Neural cell (in vitro differentiated cells): Measurements from ENCODE around the gene DLG2. TPM values are rescaled to one million over a fixed set of nuclear protein-coding genes. Genes with fewer than 3 reads are reported as not detected.

Source experiments
- H2AFZ ChIP-seq: fragments of 200-600, 300-800 bp; sonication (generic), shearing (Covaris generic); 2 replicates; pipeline ENCODE4 v1.6.0; 2014; ENCODE audit warnings: low read depth, mild to moderate bottlenecking, antibody characterized with exemption, low read length, moderate library complexity
- H3F3A ChIP-seq: fragments of 200-600 bp; shearing (Covaris generic); 2 replicates; pipeline ENCODE4 v1.6.1; 2016; ENCODE audit warnings: mild to moderate bottlenecking, moderate library complexity, mixed read lengths, antibody characterized with exemption, low read length; ENCODE audit not compliant: insufficient read depth, poor library complexity, severe bottlenecking
- H3K27ac ChIP-seq: fragments of 200-600, 300-800 bp; sonication (generic), shearing (Covaris generic); 2 replicates; pipeline ENCODE4 v1.5.1; 2014; ENCODE audit warnings: mild to moderate bottlenecking, low read length, moderate library complexity
- H3K27me3 ChIP-seq: fragments of 300-800, 200-600 bp; sonication (generic), shearing (Covaris generic); 2 replicates; pipeline ENCODE4 v1.6.0; 2014; ENCODE audit warnings: mild to moderate bottlenecking, low read depth, low read length, moderate library complexity; ENCODE audit not compliant: insufficient read depth
- H3K36me3 ChIP-seq: fragments of 300-800, 200-600 bp; sonication (generic), shearing (Covaris generic); 2 replicates; pipeline ENCODE4 v1.5.1; 2014; ENCODE audit warnings: mild to moderate bottlenecking, antibody characterized with exemption, low read length, moderate library complexity; ENCODE audit not compliant: insufficient read depth
- H3K4me2 ChIP-seq: fragments of 300-800, 200-600 bp; sonication (generic), shearing (Covaris generic); 2 replicates; pipeline ENCODE4 v1.6.0; 2014; ENCODE audit warnings: mild to moderate bottlenecking, low read length
- H3K4me3 ChIP-seq: fragments of 300-800, 200-600 bp; sonication (generic), shearing (Covaris generic); 2 replicates; pipeline ENCODE4 v1.5.1; 2014; ENCODE audit warnings: mild to moderate bottlenecking, low read length, moderate library complexity
- H3K79me2 ChIP-seq: fragments of 200-600 bp; shearing (Covaris generic); replicated peaks from 2 replicates; pipeline ENCODE4 v1.6.0; 2014; ENCODE audit warnings: mild to moderate bottlenecking, low read length, moderate library complexity; ENCODE audit not compliant: insufficient read depth
- H3K9ac ChIP-seq: fragments of 300-800, 200-600 bp; sonication (generic), shearing (Covaris generic); 2 replicates; pipeline ENCODE4 v1.6.1; 2016; ENCODE audit warnings: mild to moderate bottlenecking, low read length, mixed read lengths
- H3K9me2 ChIP-seq: fragments of 200-600 bp; shearing (Covaris generic); 2 replicates; pipeline ENCODE4 v1.6.1; 2016; ENCODE audit warnings: mild to moderate bottlenecking, low read length, mixed read lengths; ENCODE audit not compliant: insufficient read depth
- H3K9me3 ChIP-seq: fragments of 200-600, 300-800 bp; sonication (generic), shearing (Covaris generic); 2 replicates; pipeline ENCODE4 v1.6.1; 2016; ENCODE audit warnings: mild to moderate bottlenecking, mixed run types, low read length, moderate library complexity, mixed read lengths
- H4K20me1 ChIP-seq: fragments of 200-600 bp; shearing (Covaris generic); 2 replicates; pipeline ENCODE4 v1.6.1; 2016; ENCODE audit warnings: mild to moderate bottlenecking, mixed run types; ENCODE audit not compliant: insufficient read depth
- EP300 ChIP-seq: fragments of 450-650 bp; conservative IDR thresholded peaks from 2 replicates; pipeline ENCODE4 v1.6.1; 2014; ENCODE audit warnings: antibody characterized with exemption, mild to moderate bottlenecking, moderate library complexity; ENCODE audit not compliant: poor library complexity, severe bottlenecking
- EZH2 ChIP-seq: fragments of 200-600, 300-800 bp; shearing (Covaris generic), sonication (generic); IDR thresholded peaks from 2 replicates; pipeline ENCODE4 v1.6.1; 2014; ENCODE audit warnings: antibody characterized with exemption, low read length, borderline replicate concordance, mild to moderate bottlenecking; ENCODE audit not compliant: insufficient read depth, poor library complexity, severe bottlenecking
- MXI1 ChIP-seq: fragments of 450-650 bp; conservative IDR thresholded peaks from 2 replicates; pipeline ENCODE4 v1.6.1; 2014; ENCODE audit warnings: antibody characterized with exemption, mild to moderate bottlenecking; ENCODE audit not compliant: poor library complexity, severe bottlenecking
- POLR2AphosphoS5 ChIP-seq: IDR thresholded peaks from 2 replicates; pipeline ENCODE4 v1.6.1; 2012
- RAD21 ChIP-seq: fragments of 450-650 bp; conservative IDR thresholded peaks from 2 replicates; pipeline ENCODE4 v1.6.1; 2014; ENCODE audit warnings: antibody characterized with exemption, mild to moderate bottlenecking, moderate library complexity
- SMC3 ChIP-seq: fragments of 450-650 bp; conservative IDR thresholded peaks from 2 replicates; pipeline ENCODE4 v1.6.1; 2014; ENCODE audit warnings: antibody characterized with exemption, mild to moderate bottlenecking, moderate library complexity; ENCODE audit not compliant: poor library complexity
- TAF1 ChIP-seq: IDR thresholded peaks from 2 replicates; pipeline ENCODE4 v1.6.1; 2012; ENCODE audit warnings: low read depth
- polyA plus RNA-seq: library from polyadenylated mRNA; depleted of rRNA; stranded (reverse); fragments of >200 nt; gene quantifications from 2 replicates; pipeline ENCODE4 v1.2.3, GENCODE V29; 2014
- TF ChIP-seq, protein P1 (sequence below): IDR thresholded peaks from 2 replicates; pipeline ENCODE4 v1.6.1; 2012; ENCODE audit warnings: borderline replicate concordance
- TF ChIP-seq, protein P2 (sequence below): fragments of 450-650 bp; IDR thresholded peaks from 2 replicates; pipeline ENCODE4 v1.5.1; 2014; ENCODE audit warnings: antibody characterized with exemption, mild to moderate bottlenecking, moderate library complexity; ENCODE audit not compliant: poor library complexity, severe bottlenecking

The DLG2 gene
- polyA plus RNA-seq, 1 donor from 2014 or later: 179 TPM

DNA sequence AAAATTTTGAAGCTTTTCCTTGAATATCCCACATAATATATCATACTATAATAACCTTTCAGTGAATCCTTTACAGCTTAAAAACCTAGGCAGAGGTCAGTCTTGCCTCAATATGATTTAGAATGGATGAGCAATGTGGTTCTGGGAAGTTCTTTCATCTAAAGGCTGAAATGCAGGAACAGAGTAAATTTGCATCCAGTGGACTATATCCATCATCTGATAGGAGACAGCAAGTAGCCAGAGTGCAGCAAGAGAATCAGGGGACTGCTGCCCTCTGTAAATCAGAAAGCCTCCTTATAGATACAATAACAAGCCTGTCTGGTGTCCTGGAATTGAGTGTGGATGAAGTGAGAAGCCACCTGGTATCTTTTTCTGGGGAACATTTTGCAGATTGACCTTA lies 1592.7 kb downstream of the DLG2 start:
- H3K9ac ChIP-seq: no peak overlapping the region
- H3K4me3 ChIP-seq: no peak overlapping the region
- no peaks in the 10 kb centered on the region for H3K9me3 ChIP-seq
- H3K9me2 ChIP-seq: no peaks in the 10 kb centered on the region
- no peaks in the 10 kb centered on the region for H3K79me2 ChIP-seq
- no peaks in the 10 kb centered on the region for H3K27me3 ChIP-seq
- no peaks in the 10 kb centered on the region for H3K36me3 ChIP-seq
- H4K20me1 ChIP-seq: no peaks in the 10 kb centered on the region
- H3F3A ChIP-seq: no peaks in the 10 kb centered on the region
- no peak overlapping the region for H3K27ac ChIP-seq
- TF ChIP-seq EP300: no peak
- TF ChIP-seq, protein P1, sequence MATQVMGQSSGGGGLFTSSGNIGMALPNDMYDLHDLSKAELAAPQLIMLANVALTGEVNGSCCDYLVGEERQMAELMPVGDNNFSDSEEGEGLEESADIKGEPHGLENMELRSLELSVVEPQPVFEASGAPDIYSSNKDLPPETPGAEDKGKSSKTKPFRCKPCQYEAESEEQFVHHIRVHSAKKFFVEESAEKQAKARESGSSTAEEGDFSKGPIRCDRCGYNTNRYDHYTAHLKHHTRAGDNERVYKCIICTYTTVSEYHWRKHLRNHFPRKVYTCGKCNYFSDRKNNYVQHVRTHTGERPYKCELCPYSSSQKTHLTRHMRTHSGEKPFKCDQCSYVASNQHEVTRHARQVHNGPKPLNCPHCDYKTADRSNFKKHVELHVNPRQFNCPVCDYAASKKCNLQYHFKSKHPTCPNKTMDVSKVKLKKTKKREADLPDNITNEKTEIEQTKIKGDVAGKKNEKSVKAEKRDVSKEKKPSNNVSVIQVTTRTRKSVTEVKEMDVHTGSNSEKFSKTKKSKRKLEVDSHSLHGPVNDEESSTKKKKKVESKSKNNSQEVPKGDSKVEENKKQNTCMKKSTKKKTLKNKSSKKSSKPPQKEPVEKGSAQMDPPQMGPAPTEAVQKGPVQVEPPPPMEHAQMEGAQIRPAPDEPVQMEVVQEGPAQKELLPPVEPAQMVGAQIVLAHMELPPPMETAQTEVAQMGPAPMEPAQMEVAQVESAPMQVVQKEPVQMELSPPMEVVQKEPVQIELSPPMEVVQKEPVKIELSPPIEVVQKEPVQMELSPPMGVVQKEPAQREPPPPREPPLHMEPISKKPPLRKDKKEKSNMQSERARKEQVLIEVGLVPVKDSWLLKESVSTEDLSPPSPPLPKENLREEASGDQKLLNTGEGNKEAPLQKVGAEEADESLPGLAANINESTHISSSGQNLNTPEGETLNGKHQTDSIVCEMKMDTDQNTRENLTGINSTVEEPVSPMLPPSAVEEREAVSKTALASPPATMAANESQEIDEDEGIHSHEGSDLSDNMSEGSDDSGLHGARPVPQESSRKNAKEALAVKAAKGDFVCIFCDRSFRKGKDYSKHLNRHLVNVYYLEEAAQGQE: no peak
- no peak for TF ChIP-seq SMC3
- TF ChIP-seq POLR2AphosphoS5: no peak
- TF ChIP-seq RAD21: no peak
- TF ChIP-seq EZH2: no peak
- no peak for TF ChIP-seq TAF1
- TF ChIP-seq, protein P2, sequence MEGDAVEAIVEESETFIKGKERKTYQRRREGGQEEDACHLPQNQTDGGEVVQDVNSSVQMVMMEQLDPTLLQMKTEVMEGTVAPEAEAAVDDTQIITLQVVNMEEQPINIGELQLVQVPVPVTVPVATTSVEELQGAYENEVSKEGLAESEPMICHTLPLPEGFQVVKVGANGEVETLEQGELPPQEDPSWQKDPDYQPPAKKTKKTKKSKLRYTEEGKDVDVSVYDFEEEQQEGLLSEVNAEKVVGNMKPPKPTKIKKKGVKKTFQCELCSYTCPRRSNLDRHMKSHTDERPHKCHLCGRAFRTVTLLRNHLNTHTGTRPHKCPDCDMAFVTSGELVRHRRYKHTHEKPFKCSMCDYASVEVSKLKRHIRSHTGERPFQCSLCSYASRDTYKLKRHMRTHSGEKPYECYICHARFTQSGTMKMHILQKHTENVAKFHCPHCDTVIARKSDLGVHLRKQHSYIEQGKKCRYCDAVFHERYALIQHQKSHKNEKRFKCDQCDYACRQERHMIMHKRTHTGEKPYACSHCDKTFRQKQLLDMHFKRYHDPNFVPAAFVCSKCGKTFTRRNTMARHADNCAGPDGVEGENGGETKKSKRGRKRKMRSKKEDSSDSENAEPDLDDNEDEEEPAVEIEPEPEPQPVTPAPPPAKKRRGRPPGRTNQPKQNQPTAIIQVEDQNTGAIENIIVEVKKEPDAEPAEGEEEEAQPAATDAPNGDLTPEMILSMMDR: no peak
- TF ChIP-seq MXI1: no peak
- no peak overlapping the region for H3K4me2 ChIP-seq
- H2AFZ ChIP-seq: no peak overlapping the region

DNA sequence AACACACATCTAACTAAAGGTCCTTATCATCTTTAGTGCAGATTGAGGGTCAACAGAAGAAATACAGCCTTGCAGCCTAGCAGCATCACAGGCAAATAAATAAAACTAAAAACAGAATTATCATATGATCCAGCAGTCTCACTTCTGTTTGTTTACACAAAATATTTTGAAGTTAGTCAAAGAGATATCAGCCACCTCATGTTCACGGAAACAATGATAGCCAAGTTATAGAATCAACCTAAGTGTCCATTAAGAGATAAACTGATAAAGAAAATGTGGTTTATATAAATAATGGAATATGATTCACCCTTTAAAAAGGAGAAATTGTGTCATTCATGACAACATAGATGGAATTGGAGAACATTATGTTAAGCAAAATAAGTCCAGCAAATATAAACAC lies 1602.9 kb downstream of the DLG2 start:
- peaks cover 3% of the 10 kb centered on the region for H3F3A ChIP-seq
- no peaks in the 10 kb centered on the region for H3K9me2 ChIP-seq
- no peaks in the 10 kb centered on the region for H3K79me2 ChIP-seq
- H3K4me3 ChIP-seq: no peak overlapping the region
- H3K9me3 ChIP-seq: no peaks in the 10 kb centered on the region
- TF ChIP-seq MXI1: no peak
- TF ChIP-seq, protein P1: no peak
- no peak for TF ChIP-seq POLR2AphosphoS5
- no peak for TF ChIP-seq EZH2
- TF ChIP-seq EP300: no peak
- TF ChIP-seq SMC3: no peak
- no peak overlapping the region for H3K9ac ChIP-seq
- H2AFZ ChIP-seq: no peak overlapping the region
- no peak overlapping the region for H3K4me2 ChIP-seq
- no peak overlapping the region for H3K27ac ChIP-seq
- no peaks in the 10 kb centered on the region for H3K27me3 ChIP-seq
- H4K20me1 ChIP-seq: no peaks in the 10 kb centered on the region
- no peaks in the 10 kb centered on the region for H3K36me3 ChIP-seq
